Keratinocyte (primary cell): ENCODE results near the gene ABHD5. TPM values are rescaled to one million over a fixed set of nuclear protein-coding genes. Genes with fewer than 3 reads are reported as not detected.

ENCODE experiments used
- DNase-seq: peaks from one replicate; pipeline ENCODE4 v3.0.0-alpha.2; 2011; ENCODE audit warnings: low read depth, missing footprints, low spot score
- FAIRE-seq: peaks from 2 replicates; lab custom pipeline; 2011; peaks lifted over from hg19 to GRCh38; lab: Jason Lieb, UNC
- H2AFZ ChIP-seq: 2 replicates; pipeline ENCODE4 v1.6.0; 2012; ENCODE audit warnings: low read length, control low read depth, inconsistent platforms; ENCODE audit not compliant: control insufficient read depth
- H3K27ac ChIP-seq: 2 replicates; pipeline ENCODE4 v1.5.1; 2011; ENCODE audit warnings: low read length; ENCODE audit not compliant: control insufficient read depth, insufficient read depth
- H3K27me3 ChIP-seq: 3 replicates; pipeline ENCODE4 v1.6.0; 2011; ENCODE audit warnings: low read length; ENCODE audit not compliant: control insufficient read depth, insufficient read depth; ENCODE audit errors: extremely low read depth
- H3K36me3 ChIP-seq, 2 experiments: 2 replicates in 1 of 2; 3 replicates in 1 of 2; pipeline ENCODE4 v1.5.1; 2011; ENCODE audit warnings: low read length in 2 of 2, mild to moderate bottlenecking in 1 of 2; ENCODE audit not compliant: control insufficient read depth in 2 of 2, insufficient read depth in 2 of 2; ENCODE audit errors: extremely low read depth in 1 of 2
- H3K4me1 ChIP-seq: 3 replicates; pipeline ENCODE4 v1.5.1; 2011; ENCODE audit warnings: low read length; ENCODE audit not compliant: control insufficient read depth, insufficient read depth; ENCODE audit errors: extremely low read depth
- H3K4me2 ChIP-seq: 3 replicates; pipeline ENCODE4 v1.6.0; 2011; ENCODE audit warnings: low read depth, low read length; ENCODE audit not compliant: control insufficient read depth, insufficient read depth; ENCODE audit errors: extremely low read depth
- H3K4me3 ChIP-seq, 3 experiments: fragments of 200-600 bp in 1 of 3; sonication (generic) in 1 of 3; 2 replicates in 2 of 3; 3 replicates in 1 of 3; pipeline ENCODE4 v1.5.1; 2011 to 2016; ENCODE audit warnings: low read length in 3 of 3, mild to moderate bottlenecking in 3 of 3, control low read depth in 2 of 3, inconsistent platforms in 1 of 3, low read depth in 1 of 3, mixed read lengths in 1 of 3, mixed run types in 1 of 3, moderate library complexity in 1 of 3; ENCODE audit not compliant: control insufficient read depth in 2 of 3, insufficient read depth in 2 of 3; ENCODE audit errors: extremely low read depth in 1 of 3
- H3K79me2 ChIP-seq: 2 replicates; pipeline ENCODE4 v1.6.0; 2012; ENCODE audit warnings: low read length; ENCODE audit not compliant: control insufficient read depth, insufficient read depth
- H3K9ac ChIP-seq: 3 replicates; pipeline ENCODE4 v1.6.0; 2011; ENCODE audit warnings: low read length; ENCODE audit not compliant: control insufficient read depth, insufficient read depth; ENCODE audit errors: extremely low read depth
- H3K9me1 ChIP-seq: 3 replicates; pipeline ENCODE4 v1.6.0; 2011; ENCODE audit warnings: low read length; ENCODE audit not compliant: control insufficient read depth, insufficient read depth; ENCODE audit errors: extremely low read depth
- H3K9me3 ChIP-seq: 2 replicates; pipeline ENCODE4 v1.5.1; 2012; ENCODE audit warnings: low read depth, low read length; ENCODE audit not compliant: control insufficient read depth
- H4K20me1 ChIP-seq: 3 replicates; pipeline ENCODE4 v1.6.0; 2011; ENCODE audit warnings: low read length; ENCODE audit not compliant: control insufficient read depth, insufficient read depth; ENCODE audit errors: extremely low read depth
- CTCF ChIP-seq, 3 experiments: IDR thresholded peaks in 1 of 3; conservative IDR thresholded peaks in 1 of 3; optimal IDR thresholded peaks in 1 of 3; 2 replicates in 2 of 3; 3 replicates in 1 of 3; pipeline versions ENCODE3 to v1.5.1; 2011; ENCODE audit warnings: low read length in 3 of 3, mild to moderate bottlenecking in 3 of 3, moderate library complexity in 2 of 3, control low read depth in 1 of 3, inconsistent platforms in 1 of 3; ENCODE audit not compliant: insufficient read depth in 2 of 3; ENCODE audit errors: extremely low read depth in 1 of 3
- EZH2 ChIP-seq: IDR thresholded peaks from one replicate; pipeline ENCODE4 v1.6.1; 2012; ENCODE audit warnings: inconsistent platforms, mild to moderate bottlenecking, low read length, moderate library complexity
- dilution Hi-C: fragments of 300-500 bp; cut with MboI; formaldehyde crosslinking; loops from one replicate; pipeline ENCODE4 v1.7.0; 2020; ENCODE audit warnings: low sequenced_read_pairs; ENCODE audit not compliant: extremely low pct_ligation_motif_present
- polyA plus RNA-seq, 5 experiments: library from polyadenylated mRNA; depleted of rRNA in 3 of 5; stranded (reverse) in 3 of 5; stranded (forward) in 1 of 5; unstranded in 1 of 5; fragments of >200 nt; gene quantifications; 1 replicate in 1 of 5; 2 replicates in 3 of 5; 3 replicates in 1 of 5; pipeline versions ENCODE4 v1.2.1 to v1.2.3, GENCODE V29; 2011 to 2012; ENCODE audit warnings: missing spikeins in 2 of 5, low read depth in 1 of 5, low replicate concordance in 1 of 5

Gene ABHD5
- polyA plus RNA-seq, 1 donor (not counting 4 experiments of a cell fraction or from before 2014, with no cell fraction given), result 26.8 TPM

GRCh38 chr3:43707998-43708397, 17.3 kb downstream of the ABHD5 start:
- peak; percentile 96 for FAIRE-seq
- H3K36me3 ChIP-seq, result peaks cover 3 to 12% of the 10 kb centered on the region in 2 experiments

GRCh38 chr3:43709022-43709421, 18.3 kb downstream of the ABHD5 start:
- no peaks in the 10 kb centered on the region for H4K20me1 ChIP-seq
- DNase-seq (no peak), FAIRE-seq (peak; percentile 34)
- H3K9me1 ChIP-seq, result no peaks in the 10 kb centered on the region
- H3K9me3 ChIP-seq, result no peaks in the 10 kb centered on the region
- H3K79me2 ChIP-seq, result no peaks in the 10 kb centered on the region
- no peak for TF ChIP-seq CTCF (optimal IDR thresholded peaks at IDR 0.05 in 1 of 3, IDR thresholded peaks at IDR 0.05 in 1 of 3, conservative IDR thresholded peaks at IDR 0.05 in 1 of 3; ENCODE audit: extremely low read depth in 1 of 3, insufficient read depth in 2 of 3, low read length in 3 of 3)
- TF ChIP-seq EZH2, result no peak
- no peak overlapping the region for H3K9ac ChIP-seq
- H3K4me1 ChIP-seq, result peaks cover 15% of the 10 kb centered on the region
- H2AFZ ChIP-seq, result no peak overlapping the region
- H3K27ac ChIP-seq, result no peak overlapping the region
- dilution Hi-C loops, result no loop called here
- peaks cover 5 to 17% of the 10 kb centered on the region in 2 experiments for H3K36me3 ChIP-seq
- no peak overlapping the region for H3K4me3 ChIP-seq
- H3K4me2 ChIP-seq, result no peak overlapping the region
- no peaks in the 10 kb centered on the region for H3K27me3 ChIP-seq

More at GRCh38 chr3:43707998-43708397, 17.3 kb downstream of the ABHD5 start:
- no peaks in the 10 kb centered on the region for H3K9me1 ChIP-seq
- H3K79me2 ChIP-seq, result no peaks in the 10 kb centered on the region
- DNase-seq, result peak; percentile 70
- H3K4me2 ChIP-seq, result peak overlapping the region; percentile 41
- no peak overlapping the region for H3K27ac ChIP-seq
- TF ChIP-seq EZH2, result no peak
- H2AFZ ChIP-seq, result no peak overlapping the region
- no peak overlapping the region for H3K9ac ChIP-seq
- dilution Hi-C loops, result no loop called here
- no peaks in the 10 kb centered on the region for H3K9me3 ChIP-seq
- no peak overlapping the region for H3K4me3 ChIP-seq
- peaks cover 15% of the 10 kb centered on the region for H3K4me1 ChIP-seq
- no peaks in the 10 kb centered on the region for H4K20me1 ChIP-seq
- no peaks in the 10 kb centered on the region for H3K27me3 ChIP-seq

- H3K27me3 ChIP-seq, result no peaks in the 10 kb centered on the region
- no peak overlapping the region for H3K4me3 ChIP-seq
- no peak overlapping the region for H2AFZ ChIP-seq
- peaks cover 5 to 17% of the 10 kb centered on the region in 2 experiments for H3K36me3 ChIP-seq
- H3K9me3 ChIP-seq, result no peaks in the 10 kb centered on the region
- H3K9ac ChIP-seq, result no peak overlapping the region
- no peak for FAIRE-seq
- no peaks in the 10 kb centered on the region for H3K9me1 ChIP-seq
- dilution Hi-C loops, result no loop called here
- no peak for DNase-seq
- no peak overlapping the region for H3K27ac ChIP-seq
- TF ChIP-seq EZH2 (no peak), CTCF (optimal IDR thresholded peaks at IDR 0.05 in 1 of 3, IDR thresholded peaks at IDR 0.05 in 1 of 3, conservative IDR thresholded peaks at IDR 0.05 in 1 of 3; ENCODE audit: extremely low read depth in 1 of 3, insufficient read depth in 2 of 3, low read length in 3 of 3) (no peak)
- no peaks in the 10 kb centered on the region for H3K79me2 ChIP-seq
- no peak overlapping the region for H3K4me2 ChIP-seq
- no peaks in the 10 kb centered on the region for H4K20me1 ChIP-seq
- peaks cover 15% of the 10 kb centered on the region for H3K4me1 ChIP-seq
These were observed 19.9 kb downstream of the ABHD5 start for GRCh38 chr3:43710607-43711006.
